ENCODE results near the gene LARGE1.
"Not testable (repeated sequence)": the region's sequence is repeated elsewhere in the genome, so short reads cannot be mapped to it uniquely, and the experiment has no call there.

Gene LARGE1

GRCh38 chr22:33492210-33492651, 428.0 kb downstream of the LARGE1 start:
- DNase-seq (ENCODE audit: low read depth in 4 of 4, low spot score in 1 of 4) = no peak

GRCh38 chr22:33487041-33487716, 433.1 kb downstream of the LARGE1 start:
- no peak for DNase-seq (ENCODE audit: low read depth in 4 of 4, low spot score in 1 of 4)

GRCh38 chr22:33481550-33481949, 438.7 kb downstream of the LARGE1 start:
- DNase-seq (ENCODE audit: low read depth in 4 of 4, low spot score in 1 of 4) = no peak

- no peak for DNase-seq (ENCODE audit: low read depth in 4 of 4, low spot score in 1 of 4)
Measured at GRCh38 chr22:33477120-33478111, 442.9 kb downstream of the LARGE1 start.

GRCh38 chr22:33476716-33477115, 443.6 kb downstream of the LARGE1 start:
- DNase-seq (ENCODE audit: low read depth in 4 of 4, low spot score in 1 of 4) = no peak

- DNase-seq (ENCODE audit: low read depth in 4 of 4, low spot score in 1 of 4) = no peak
Measured at GRCh38 chr22:33476206-33476605, 444.1 kb downstream of the LARGE1 start.

- DNase-seq (ENCODE audit: low read depth in 4 of 4, low spot score in 1 of 4) = no peak
Measured at GRCh38 chr22:33474587-33474986, 445.7 kb downstream of the LARGE1 start.

GRCh38 chr22:33472462-33473344, 447.6 kb downstream of the LARGE1 start:
- DNase-seq (ENCODE audit: low read depth in 4 of 4, low spot score in 1 of 4) = no peak

GRCh38 chr22:33470456-33470855, 449.8 kb downstream of the LARGE1 start:
- no peak for DNase-seq (ENCODE audit: low read depth in 4 of 4, low spot score in 1 of 4)

- DNase-seq (ENCODE audit: low read depth in 4 of 4, low spot score in 1 of 4) = no peak
Measured at GRCh38 chr22:33467620-33468095, 452.6 kb downstream of the LARGE1 start.

GRCh38 chr22:33467080-33467479, 453.2 kb downstream of the LARGE1 start:
- no peak for DNase-seq (ENCODE audit: low read depth in 4 of 4, low spot score in 1 of 4)

- no peak for DNase-seq (ENCODE audit: low read depth in 4 of 4, low spot score in 1 of 4)
Measured at GRCh38 chr22:33465554-33465953, 454.7 kb downstream of the LARGE1 start.

- no peak for DNase-seq (ENCODE audit: low read depth in 4 of 4, low spot score in 1 of 4)
Measured at GRCh38 chr22:33464698-33465097, 455.6 kb downstream of the LARGE1 start.

GRCh38 chr22:33461698-33462434, 458.4 kb downstream of the LARGE1 start:
- no peak for DNase-seq (ENCODE audit: low read depth in 4 of 4, low spot score in 1 of 4)

GRCh38 chr22:33461245-33461644, 459.0 kb downstream of the LARGE1 start:
- not testable (repeated sequence) for DNase-seq (ENCODE audit: low read depth in 4 of 4, low spot score in 1 of 4)

- DNase-seq (ENCODE audit: low read depth in 4 of 4, low spot score in 1 of 4) = no peak
Measured at GRCh38 chr22:33459137-33459536, 461.1 kb downstream of the LARGE1 start.

GRCh38 chr22:33456511-33456910, 463.8 kb downstream of the LARGE1 start:
- no peak for DNase-seq (ENCODE audit: low read depth in 4 of 4, low spot score in 1 of 4)

- DNase-seq (ENCODE audit: low read depth in 4 of 4, low spot score in 1 of 4) = no peak
Measured at GRCh38 chr22:33455036-33455435, 465.2 kb downstream of the LARGE1 start.

GRCh38 chr22:33451866-33452469, 468.3 kb downstream of the LARGE1 start:
- DNase-seq (ENCODE audit: low read depth in 4 of 4, low spot score in 1 of 4) = no peak

- DNase-seq (ENCODE audit: low read depth in 4 of 4, low spot score in 1 of 4) = no peak
Measured at GRCh38 chr22:33450756-33451155, 469.5 kb downstream of the LARGE1 start.

Measured in stimulated activated CD4-positive, alpha-beta T cell treated with anti-CD3 and anti-CD28 coated beads, Interleukin-1b, Interleukin-23, amount 100 ng/mL, for 24 hours (primary cell).